HG02970 (cell line): ENCODE measurements around the gene MAGI2.

Experiments used
- ATAC-seq: cut with Tn5 transposase; IDR thresholded peaks from one replicate; pipeline ENCODE4 v1.9.1; 2021; ENCODE audit warnings: mild to moderate bottlenecking, moderate library complexity, moderate number of reproducible peaks; ENCODE audit not compliant: unreplicated experiment, low FRiP score

Gene MAGI2

GRCh38 chr7:78412216-78412858 lies 1041.1 kb downstream of the MAGI2 start:
- ATAC-seq, result no peak

- ATAC-seq, result no peak
These were observed 1046.4 kb downstream of the MAGI2 start for GRCh38 chr7:78407031-78407430.

GRCh38 chr7:78406531-78406930 lies 1046.9 kb downstream of the MAGI2 start:
- no peak for ATAC-seq

- no peak for ATAC-seq
These were observed 1051.4 kb downstream of the MAGI2 start for GRCh38 chr7:78402096-78402495.

- ATAC-seq, result no peak
These were observed 1053.4 kb downstream of the MAGI2 start for GRCh38 chr7:78400038-78400437.

- ATAC-seq, result no peak
These were observed 1054.3 kb downstream of the MAGI2 start for GRCh38 chr7:78399033-78399769.

GRCh38 chr7:78398576-78398975 lies 1054.9 kb downstream of the MAGI2 start:
- ATAC-seq, result no peak

GRCh38 chr7:78398081-78398480 lies 1055.4 kb downstream of the MAGI2 start:
- no peak for ATAC-seq

GRCh38 chr7:78396210-78396609 lies 1057.3 kb downstream of the MAGI2 start:
- no peak for ATAC-seq

- no peak for ATAC-seq
These were observed 1058.0 kb downstream of the MAGI2 start for GRCh38 chr7:78395298-78396036.

- no peak for ATAC-seq
These were observed 1064.4 kb downstream of the MAGI2 start for GRCh38 chr7:78389022-78389421.

GRCh38 chr7:78386520-78386919 lies 1066.9 kb downstream of the MAGI2 start:
- ATAC-seq, result no peak

- no peak for ATAC-seq
These were observed 1070.2 kb downstream of the MAGI2 start for GRCh38 chr7:78383096-78383880.

GRCh38 chr7:78379148-78379547 lies 1074.3 kb downstream of the MAGI2 start:
- ATAC-seq, result no peak

GRCh38 chr7:78377532-78377931 lies 1075.9 kb downstream of the MAGI2 start:
- ATAC-seq, result no peak

- ATAC-seq, result no peak
These were observed 1082.5 kb downstream of the MAGI2 start for GRCh38 chr7:78370936-78371335.

GRCh38 chr7:78368771-78369170 lies 1084.7 kb downstream of the MAGI2 start:
- ATAC-seq, result no peak

GRCh38 chr7:78367280-78367773 lies 1086.1 kb downstream of the MAGI2 start:
- ATAC-seq, result no peak

GRCh38 chr7:78363866-78364265 lies 1089.6 kb downstream of the MAGI2 start:
- ATAC-seq, result no peak

GRCh38 chr7:78359836-78360235 lies 1093.6 kb downstream of the MAGI2 start:
- ATAC-seq, result no peak

GRCh38 chr7:78357709-78358108 lies 1095.8 kb downstream of the MAGI2 start:
- no peak for ATAC-seq
